ENCODE measurements around the gene RPL22.
A peak's percentile ranks its signal among the peaks of the same experiment; 100 is the strongest.
"Not testable (repeated sequence)": the region's sequence is repeated elsewhere in the genome, so short reads cannot be mapped to it uniquely, and the experiment has no call there.

The RPL22 gene

DNA sequence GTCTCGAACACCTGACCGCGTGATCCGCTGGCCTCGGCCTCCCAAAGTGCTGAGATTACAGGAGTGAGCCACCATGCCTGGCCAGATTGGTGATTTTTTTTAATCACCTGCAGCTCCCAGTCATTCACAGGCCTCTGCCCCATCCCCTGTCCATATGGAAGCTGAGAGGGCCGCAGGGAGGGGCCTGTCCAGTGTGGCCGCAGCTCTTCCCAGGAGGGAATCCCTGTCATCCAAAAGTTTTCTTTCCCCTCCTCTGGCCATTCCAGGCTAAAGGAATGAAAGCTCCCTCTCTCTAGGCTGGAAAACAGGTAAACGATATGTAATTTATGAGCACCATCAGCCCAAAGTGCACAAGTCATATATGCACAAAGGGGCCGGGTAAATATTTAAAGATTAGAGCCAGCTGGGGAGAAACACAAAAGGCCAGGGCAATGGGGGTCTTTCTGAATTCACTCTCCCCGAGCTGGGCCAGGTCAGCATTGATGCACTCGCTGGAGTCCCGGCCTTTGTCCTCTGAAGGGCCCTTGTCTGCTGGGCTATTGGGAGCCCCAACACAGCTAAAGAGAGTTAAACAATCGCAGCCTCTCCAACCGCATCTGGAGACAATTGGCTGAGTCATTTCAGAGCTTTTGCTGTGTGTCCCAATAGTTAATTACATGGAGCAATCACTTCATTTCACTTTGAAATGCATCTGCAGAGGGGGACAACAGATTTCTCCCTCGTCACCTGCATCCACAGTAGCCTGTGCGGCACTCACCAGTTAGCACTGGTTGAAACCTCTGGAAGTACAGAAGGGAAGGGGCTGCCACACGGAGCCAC, 40.8 kb upstream of the RPL22 start:
- H3K4me3 Mint-ChIP-seq, result no peak overlapping the region
- H3K9me3 Mint-ChIP-seq, result no peaks in the 10 kb centered on the region
- peaks cover 48% of the 10 kb centered on the region for H3K27me3 Mint-ChIP-seq
- H3K4me1 Mint-ChIP-seq (ENCODE audit: low read depth), result peaks cover 11% of the 10 kb centered on the region
- no peaks in the 10 kb centered on the region for H3K36me3 Mint-ChIP-seq (ENCODE audit: low read depth)
- H3K27ac Mint-ChIP-seq, result no peak overlapping the region

- peaks cover 45% of the 10 kb centered on the region for H3K27me3 Mint-ChIP-seq
- H3K4me1 Mint-ChIP-seq (ENCODE audit: low read depth), result peaks cover 20% of the 10 kb centered on the region
- H3K9me3 Mint-ChIP-seq, result no peaks in the 10 kb centered on the region
- no peak overlapping the region for H3K4me3 Mint-ChIP-seq
- peak overlapping the region; percentile 31 for H3K27ac Mint-ChIP-seq
- peaks cover under 1% of the 10 kb centered on the region for H3K36me3 Mint-ChIP-seq (ENCODE audit: low read depth)
Observed at GRCh38 chr1:6239213-6239752, 39.9 kb upstream of the RPL22 start.

- H3K4me1 Mint-ChIP-seq (ENCODE audit: low read depth), result peaks cover 29% of the 10 kb centered on the region
- peaks cover 31% of the 10 kb centered on the region for H3K27me3 Mint-ChIP-seq
- H3K9me3 Mint-ChIP-seq, result no peaks in the 10 kb centered on the region
- H3K27ac Mint-ChIP-seq, result no peak overlapping the region
- peaks cover 16% of the 10 kb centered on the region for H3K36me3 Mint-ChIP-seq (ENCODE audit: low read depth)
- H3K4me3 Mint-ChIP-seq, result no peak overlapping the region
Observed at GRCh38 chr1:6237093-6237492, 37.7 kb upstream of the RPL22 start.

DNA sequence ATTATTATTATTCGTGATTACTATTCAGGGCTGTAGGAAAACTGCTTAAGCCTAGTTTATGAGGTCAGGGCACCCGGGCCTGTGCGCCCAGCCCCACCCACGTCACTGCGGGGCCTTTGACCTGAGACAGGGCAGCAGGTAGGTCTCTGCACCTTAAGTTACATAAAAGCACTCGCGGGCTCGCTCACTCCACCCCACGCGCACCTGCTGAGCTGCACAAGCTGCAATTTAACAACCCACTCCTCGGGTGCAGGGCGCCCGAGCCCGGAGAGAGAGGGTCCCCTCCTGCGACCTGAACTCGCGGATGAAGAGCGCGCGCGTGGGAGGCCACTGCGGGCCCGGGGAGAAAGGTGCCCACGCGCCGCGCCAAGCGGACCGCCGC, 35.9 kb upstream of the RPL22 start:
- Mint-ChIP-seq H3K4me1 (ENCODE audit: low read depth) (peaks cover 23% of the 10 kb centered on the region), H3K27me3 (peaks cover 19% of the 10 kb centered on the region), H3K36me3 (ENCODE audit: low read depth) (peaks cover 29% of the 10 kb centered on the region), H3K27ac (peak overlapping the region; percentile 90), H3K4me3 (peak overlapping the region; percentile 92), H3K9me3 (no peaks in the 10 kb centered on the region)

- Mint-ChIP-seq H3K4me1 (ENCODE audit: low read depth) (peaks cover 23% of the 10 kb centered on the region), H3K4me3 (peak overlapping the region; percentile 92), H3K27me3 (peaks cover 13% of the 10 kb centered on the region), H3K9me3 (no peaks in the 10 kb centered on the region), H3K36me3 (ENCODE audit: low read depth) (peaks cover 31% of the 10 kb centered on the region), H3K27ac (peak overlapping the region; percentile 90)
Observed at GRCh38 chr1:6234502-6235295, 35.3 kb upstream of the RPL22 start.

GRCh38 chr1:6233376-6233775, 34.0 kb upstream of the RPL22 start:
- Mint-ChIP-seq H3K27ac (no peak overlapping the region), H3K4me1 (ENCODE audit: low read depth) (peaks cover 23% of the 10 kb centered on the region), H3K27me3 (no peaks in the 10 kb centered on the region), H3K4me3 (no peak overlapping the region), H3K36me3 (ENCODE audit: low read depth) (peaks cover 33% of the 10 kb centered on the region), H3K9me3 (no peaks in the 10 kb centered on the region)

- H3K4me3 Mint-ChIP-seq, result no peak overlapping the region
- H3K36me3 Mint-ChIP-seq (ENCODE audit: low read depth), result peaks cover 57% of the 10 kb centered on the region
- no peaks in the 10 kb centered on the region for H3K4me1 Mint-ChIP-seq (ENCODE audit: low read depth)
- no peaks in the 10 kb centered on the region for H3K9me3 Mint-ChIP-seq
- no peak overlapping the region for H3K27ac Mint-ChIP-seq
- H3K27me3 Mint-ChIP-seq, result no peaks in the 10 kb centered on the region
Observed at GRCh38 chr1:6225651-6226050, 26.3 kb upstream of the RPL22 start.

DNA sequence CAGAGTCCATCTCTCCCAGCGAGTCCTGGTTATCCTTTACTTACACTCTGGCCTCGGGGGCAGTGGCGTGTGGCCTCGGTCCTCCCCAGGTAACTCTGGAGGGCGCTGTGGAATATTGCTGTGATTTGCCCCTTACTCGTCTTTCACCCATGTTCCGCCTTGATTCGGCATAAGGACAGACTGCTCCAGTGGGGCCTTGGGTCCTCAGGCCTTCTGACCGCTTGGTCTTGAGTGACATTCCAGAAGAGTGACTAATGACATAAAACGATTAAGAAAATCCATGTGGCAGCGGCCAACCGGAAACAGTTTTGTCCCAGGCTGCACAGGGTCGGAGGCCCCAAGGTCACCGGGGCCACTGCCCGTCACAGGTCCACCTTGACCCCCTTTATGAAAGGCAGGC, 25.3 kb upstream of the RPL22 start:
- Mint-ChIP-seq H3K27ac (no peak overlapping the region), H3K9me3 (no peaks in the 10 kb centered on the region), H3K36me3 (ENCODE audit: low read depth) (peaks cover 60% of the 10 kb centered on the region), H3K4me1 (ENCODE audit: low read depth) (no peaks in the 10 kb centered on the region), H3K4me3 (no peak overlapping the region), H3K27me3 (no peaks in the 10 kb centered on the region)

DNA sequence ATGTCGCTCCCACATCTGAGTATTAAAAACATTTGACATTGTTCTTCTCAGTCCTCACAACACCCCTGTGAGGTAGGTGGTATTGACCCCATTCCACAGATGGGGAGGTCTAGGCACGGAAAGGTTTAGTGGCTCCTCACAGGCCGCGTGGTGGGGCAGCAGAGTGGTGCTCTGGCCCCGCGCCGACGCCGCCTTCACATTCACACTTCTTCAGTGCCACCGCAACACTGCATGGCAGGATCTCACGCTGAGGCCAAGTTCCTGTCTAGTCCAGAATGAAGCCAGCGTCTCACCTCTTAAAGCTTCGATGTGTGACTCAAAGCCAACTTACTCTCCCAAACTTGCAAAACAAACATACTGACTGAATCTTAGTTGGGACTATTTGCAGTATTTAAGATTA, 24.2 kb upstream of the RPL22 start:
- Mint-ChIP-seq H3K4me3 (no peak overlapping the region), H3K27ac (no peak overlapping the region), H3K36me3 (ENCODE audit: low read depth) (peaks cover 58% of the 10 kb centered on the region), H3K4me1 (ENCODE audit: low read depth) (no peaks in the 10 kb centered on the region), H3K27me3 (no peaks in the 10 kb centered on the region), H3K9me3 (no peaks in the 10 kb centered on the region)

- no peak overlapping the region for H3K27ac Mint-ChIP-seq
- H3K9me3 Mint-ChIP-seq, result no peaks in the 10 kb centered on the region
- no peaks in the 10 kb centered on the region for H3K27me3 Mint-ChIP-seq
- H3K4me3 Mint-ChIP-seq, result no peak overlapping the region
- H3K36me3 Mint-ChIP-seq (ENCODE audit: low read depth), result peaks cover 58% of the 10 kb centered on the region
- H3K4me1 Mint-ChIP-seq (ENCODE audit: low read depth), result no peaks in the 10 kb centered on the region
Observed at GRCh38 chr1:6222636-6223035, 23.2 kb upstream of the RPL22 start.

- Mint-ChIP-seq H3K9me3 (no peaks in the 10 kb centered on the region), H3K4me1 (ENCODE audit: low read depth) (no peaks in the 10 kb centered on the region), H3K4me3 (no peak overlapping the region), H3K27me3 (no peaks in the 10 kb centered on the region), H3K36me3 (ENCODE audit: low read depth) (peaks cover 47% of the 10 kb centered on the region), H3K27ac (no peak overlapping the region)
Observed at GRCh38 chr1:6221210-6221784, 21.9 kb upstream of the RPL22 start.

GRCh38 chr1:6220236-6220635, 20.8 kb upstream of the RPL22 start:
- Mint-ChIP-seq H3K9me3 (no peaks in the 10 kb centered on the region), H3K4me1 (ENCODE audit: low read depth) (no peaks in the 10 kb centered on the region), H3K27ac (no peak overlapping the region), H3K36me3 (ENCODE audit: low read depth) (peaks cover 38% of the 10 kb centered on the region), H3K4me3 (no peak overlapping the region), H3K27me3 (peaks cover 7% of the 10 kb centered on the region)

DNA sequence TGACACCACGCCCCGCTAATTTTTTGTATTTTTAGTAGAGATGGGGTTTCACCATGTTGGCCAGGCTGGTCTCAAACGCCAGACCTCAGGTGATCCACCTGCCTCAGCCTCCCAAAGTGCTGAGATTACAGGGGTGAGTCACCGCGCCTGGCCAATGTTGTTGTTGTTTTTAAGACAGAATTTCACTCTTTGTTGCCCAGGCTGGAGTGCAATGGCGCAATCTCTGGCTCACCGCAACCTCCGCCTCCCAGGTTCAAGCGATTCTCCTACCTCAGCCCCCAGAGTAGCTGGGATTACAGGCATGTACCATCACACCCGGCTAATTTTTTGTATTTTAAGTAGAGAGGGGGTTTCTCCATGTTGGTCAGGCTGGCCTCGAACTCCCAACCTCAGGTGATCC, 20.2 kb upstream of the RPL22 start:
- H3K4me1 Mint-ChIP-seq (ENCODE audit: low read depth); H3K9me3 Mint-ChIP-seq; H3K4me3 Mint-ChIP-seq; H3K27ac Mint-ChIP-seq: not testable (repeated sequence)
- Mint-ChIP-seq H3K36me3 (ENCODE audit: low read depth) (peaks cover 32% of the 10 kb centered on the region), H3K27me3 (peaks cover 12% of the 10 kb centered on the region)

GRCh38 chr1:6218375-6219164, 19.2 kb upstream of the RPL22 start:
- no peaks in the 10 kb centered on the region for H3K4me1 Mint-ChIP-seq (ENCODE audit: low read depth)

More at GRCh38 chr1:6218375-6219164, 19.2 kb upstream of the RPL22 start:
- no peak overlapping the region for H3K4me3 Mint-ChIP-seq
- H3K27me3 Mint-ChIP-seq, result peaks cover 12% of the 10 kb centered on the region
- no peak overlapping the region for H3K27ac Mint-ChIP-seq
- peaks cover 21% of the 10 kb centered on the region for H3K36me3 Mint-ChIP-seq (ENCODE audit: low read depth)
- H3K9me3 Mint-ChIP-seq, result no peaks in the 10 kb centered on the region
